ENCODE measurements around the gene RABL3.
A peak's percentile ranks its signal among the peaks of the same experiment; 100 is the strongest.
"Not testable (repeated sequence)": the region's sequence is repeated elsewhere in the genome, so short reads cannot be mapped to it uniquely, and the experiment has no call there.

The RABL3 gene, protein sequence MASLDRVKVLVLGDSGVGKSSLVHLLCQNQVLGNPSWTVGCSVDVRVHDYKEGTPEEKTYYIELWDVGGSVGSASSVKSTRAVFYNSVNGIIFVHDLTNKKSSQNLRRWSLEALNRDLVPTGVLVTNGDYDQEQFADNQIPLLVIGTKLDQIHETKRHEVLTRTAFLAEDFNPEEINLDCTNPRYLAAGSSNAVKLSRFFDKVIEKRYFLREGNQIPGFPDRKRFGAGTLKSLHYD

DNA sequence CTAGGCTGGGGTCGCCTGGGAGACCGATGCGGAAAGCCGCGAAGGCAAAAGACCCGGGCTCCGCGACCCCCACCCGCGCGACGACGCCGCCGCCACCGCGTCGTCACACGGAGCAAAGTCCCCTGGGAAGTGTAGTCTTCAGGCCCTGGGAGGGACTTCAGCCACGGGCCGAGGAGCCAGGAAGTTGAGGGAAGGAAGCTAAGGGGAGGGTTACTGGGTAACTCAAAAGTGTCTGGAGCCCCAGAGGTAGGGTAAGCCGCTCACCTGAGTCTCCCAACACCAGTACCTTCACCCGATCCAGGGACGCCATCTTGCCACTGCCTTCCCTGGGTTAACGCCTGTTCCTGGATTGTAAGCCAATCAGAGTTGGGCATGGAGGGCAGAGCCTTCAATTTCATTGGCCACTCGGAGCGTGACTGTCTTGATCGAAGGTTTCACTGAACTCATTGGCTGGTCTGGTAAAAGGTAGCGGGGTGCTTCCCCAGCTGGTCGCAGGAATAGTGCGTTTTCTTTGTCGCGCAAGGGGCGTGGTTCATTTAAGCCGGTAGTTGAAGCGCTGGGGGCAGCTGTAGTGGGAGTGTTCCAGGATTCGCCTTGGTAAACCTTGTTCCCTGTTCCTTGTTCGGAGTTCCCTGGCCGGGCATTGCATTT, at the start of gene RABL3, which contains the start of gene GTF2E1:
Gene RABL3 (minus strand): TSS at position 319 of the 651 bp plus-strand sequence. CDS start 9 bp downstream, at position 310.
Gene GTF2E1 (plus strand): TSS at position 547 of the 651 bp plus-strand sequence. CDS start 7,809 bp downstream, outside the sequence.
- peaks cover 6 to 12% of the 10 kb centered on the region in 2 donors for H3K4me1 ChIP-seq (ENCODE audit: control insufficient read depth in 2 of 2, insufficient read depth in 2 of 2, low read length in 2 of 2)
- peak within 1 kb of the TSS; percentile 97 for H3K27ac ChIP-seq (ENCODE audit: low read depth in 2 of 2, low read length in 2 of 2)
- H3K9ac ChIP-seq (ENCODE audit: low read depth in 1 of 2, low read length in 2 of 2), result peak within 1 kb of the TSS; percentile 84 to 98
- peaks cover 0 to 7% of the 10 kb centered on the region in 2 donors for H3K36me3 ChIP-seq (ENCODE audit: control insufficient read depth in 2 of 2, insufficient read depth in 2 of 2, low read length in 2 of 2)
- no peaks in the 10 kb centered on the region for H3K27me3 ChIP-seq (ENCODE audit: control insufficient read depth in 2 of 2, insufficient read depth in 2 of 2, low read length in 2 of 2)
- H3K4me3 ChIP-seq (ENCODE audit: low read length in 2 of 2), result peak within 1 kb of the TSS; percentile 99 to 100
- H3K9me3 ChIP-seq (ENCODE audit: control insufficient read depth in 2 of 2, low read length in 2 of 2), result no peaks in the 10 kb centered on the region

DNA sequence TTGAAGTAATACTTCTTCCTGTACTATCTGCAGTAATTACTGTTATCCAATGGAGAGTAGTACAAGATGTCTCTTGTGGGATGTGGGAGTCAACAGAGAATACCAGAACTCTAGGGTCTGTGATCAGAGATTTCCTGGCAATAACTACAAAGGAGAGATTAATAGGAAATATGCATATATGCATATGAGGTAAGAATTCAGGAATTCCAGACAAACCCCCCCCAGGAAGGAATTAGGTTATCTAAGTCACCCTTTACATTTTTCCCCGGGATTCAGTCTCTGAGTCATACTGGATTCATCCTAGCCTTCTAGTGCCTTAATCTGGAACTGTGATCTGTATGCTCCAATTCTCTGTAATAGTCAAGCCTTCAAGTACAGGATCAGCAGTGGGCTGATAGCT, 49.6 kb upstream of the RABL3 start:
- Histone ChIP-seq H3K4me3 (ENCODE audit: low read length in 2 of 2) (no peak overlapping the region), H3K9me3 (ENCODE audit: control insufficient read depth in 2 of 2, low read length in 2 of 2) (no peaks in the 10 kb centered on the region), H3K27ac (ENCODE audit: low read depth in 2 of 2, low read length in 2 of 2) (no peak overlapping the region), H3K9ac (ENCODE audit: low read depth in 1 of 2, low read length in 2 of 2) (no peak overlapping the region), H3K4me1 (ENCODE audit: control insufficient read depth in 2 of 2, insufficient read depth in 2 of 2, low read length in 2 of 2) (peaks cover 0 to 7% of the 10 kb centered on the region in 2 donors), H3K36me3 (ENCODE audit: control insufficient read depth in 2 of 2, insufficient read depth in 2 of 2, low read length in 2 of 2) (no peaks in the 10 kb centered on the region), H3K27me3 (ENCODE audit: control insufficient read depth in 2 of 2, insufficient read depth in 2 of 2, low read length in 2 of 2) (no peaks in the 10 kb centered on the region)

DNA sequence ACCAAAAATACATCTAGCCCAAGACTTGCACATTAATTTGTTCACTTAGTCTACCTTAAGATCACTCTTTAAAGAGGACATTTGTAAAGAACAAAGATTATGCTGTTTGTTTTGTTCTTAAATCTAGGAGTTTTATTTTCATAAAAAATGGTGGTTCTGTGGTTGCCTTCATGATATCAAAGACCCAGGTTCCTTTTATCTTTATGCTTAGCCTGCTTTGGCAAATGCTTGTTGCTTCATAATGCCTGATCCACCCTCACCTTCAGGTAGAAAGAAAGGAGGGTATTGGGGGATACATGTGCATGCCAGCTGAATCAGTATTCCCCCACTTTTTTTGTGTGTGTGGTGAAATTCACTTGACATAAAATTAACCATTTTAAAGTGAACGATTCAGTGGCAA, 48.7 kb upstream of the RABL3 start:
- H3K4me3 ChIP-seq (ENCODE audit: low read length in 2 of 2), result no peak overlapping the region
- H3K36me3 ChIP-seq (ENCODE audit: control insufficient read depth in 2 of 2, insufficient read depth in 2 of 2, low read length in 2 of 2), result no peaks in the 10 kb centered on the region
- H3K9me3 ChIP-seq (ENCODE audit: control insufficient read depth in 2 of 2, low read length in 2 of 2), result no peaks in the 10 kb centered on the region
- no peak overlapping the region for H3K9ac ChIP-seq (ENCODE audit: low read depth in 1 of 2, low read length in 2 of 2)
- no peak overlapping the region for H3K27ac ChIP-seq (ENCODE audit: low read depth in 2 of 2, low read length in 2 of 2)
- no peaks in the 10 kb centered on the region for H3K27me3 ChIP-seq (ENCODE audit: control insufficient read depth in 2 of 2, insufficient read depth in 2 of 2, low read length in 2 of 2)
- H3K4me1 ChIP-seq (ENCODE audit: control insufficient read depth in 2 of 2, insufficient read depth in 2 of 2, low read length in 2 of 2), result no peaks in the 10 kb centered on the region

DNA sequence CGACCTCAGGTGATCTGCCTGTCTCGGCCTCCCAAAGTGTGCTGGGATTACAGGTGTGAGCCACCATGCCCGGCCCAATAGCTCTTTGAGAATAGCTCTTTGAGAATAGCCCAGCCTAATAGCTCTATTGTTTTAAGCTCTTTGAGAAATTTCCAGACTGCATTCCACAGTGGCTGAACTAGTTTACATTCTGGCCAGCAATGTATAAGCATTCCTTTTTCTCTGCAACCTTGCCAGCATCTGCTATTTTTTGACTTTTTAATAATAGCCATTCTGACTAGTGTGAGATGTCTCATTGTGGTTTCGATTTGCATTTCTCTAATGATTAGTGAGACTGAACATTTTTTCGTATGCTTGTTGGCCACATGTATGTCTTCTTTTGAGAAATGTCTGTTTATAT, 43.5 kb upstream of the RABL3 start:
- not testable (repeated sequence) for H3K9me3 ChIP-seq (ENCODE audit: control insufficient read depth in 2 of 2, low read length in 2 of 2); H3K27ac ChIP-seq (ENCODE audit: low read depth in 2 of 2, low read length in 2 of 2); H3K4me3 ChIP-seq (ENCODE audit: low read length in 2 of 2); H3K4me1 ChIP-seq (ENCODE audit: control insufficient read depth in 2 of 2, insufficient read depth in 2 of 2, low read length in 2 of 2); H3K27me3 ChIP-seq (ENCODE audit: control insufficient read depth in 2 of 2, insufficient read depth in 2 of 2, low read length in 2 of 2); H3K9ac ChIP-seq (ENCODE audit: low read depth in 1 of 2, low read length in 2 of 2); H3K36me3 ChIP-seq (ENCODE audit: control insufficient read depth in 2 of 2, insufficient read depth in 2 of 2, low read length in 2 of 2)

DNA sequence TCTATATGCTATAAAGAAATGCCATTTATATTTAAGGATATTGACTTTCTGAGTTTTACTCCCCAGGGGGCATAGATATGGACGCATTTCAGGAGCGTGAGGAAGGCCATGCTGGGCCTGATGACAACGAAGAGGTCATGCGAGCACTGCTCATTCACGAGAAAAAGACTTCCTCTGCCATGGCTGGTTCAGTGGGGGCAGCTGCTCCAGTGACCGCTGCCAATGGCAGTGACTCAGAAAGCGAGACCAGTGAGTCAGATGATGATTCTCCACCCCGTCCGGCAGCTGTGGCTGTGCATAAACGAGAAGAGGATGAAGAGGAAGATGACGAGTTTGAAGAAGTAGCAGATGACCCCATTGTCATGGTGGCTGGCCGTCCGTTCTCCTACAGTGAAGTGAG, 38.7 kb upstream of the RABL3 start:
- peaks cover 24 to 25% of the 10 kb centered on the region in 2 donors for H3K36me3 ChIP-seq (ENCODE audit: control insufficient read depth in 2 of 2, insufficient read depth in 2 of 2, low read length in 2 of 2)
- no peak overlapping the region for H3K27ac ChIP-seq (ENCODE audit: low read depth in 2 of 2, low read length in 2 of 2)
- no peak overlapping the region for H3K9ac ChIP-seq (ENCODE audit: low read depth in 1 of 2, low read length in 2 of 2)
- no peak overlapping the region for H3K4me3 ChIP-seq (ENCODE audit: low read length in 2 of 2)
- H3K4me1 ChIP-seq (ENCODE audit: control insufficient read depth in 2 of 2, insufficient read depth in 2 of 2, low read length in 2 of 2), result no peaks in the 10 kb centered on the region
- H3K27me3 ChIP-seq (ENCODE audit: control insufficient read depth in 2 of 2, insufficient read depth in 2 of 2, low read length in 2 of 2), result no peaks in the 10 kb centered on the region
- no peaks in the 10 kb centered on the region for H3K9me3 ChIP-seq (ENCODE audit: control insufficient read depth in 2 of 2, low read length in 2 of 2)

DNA sequence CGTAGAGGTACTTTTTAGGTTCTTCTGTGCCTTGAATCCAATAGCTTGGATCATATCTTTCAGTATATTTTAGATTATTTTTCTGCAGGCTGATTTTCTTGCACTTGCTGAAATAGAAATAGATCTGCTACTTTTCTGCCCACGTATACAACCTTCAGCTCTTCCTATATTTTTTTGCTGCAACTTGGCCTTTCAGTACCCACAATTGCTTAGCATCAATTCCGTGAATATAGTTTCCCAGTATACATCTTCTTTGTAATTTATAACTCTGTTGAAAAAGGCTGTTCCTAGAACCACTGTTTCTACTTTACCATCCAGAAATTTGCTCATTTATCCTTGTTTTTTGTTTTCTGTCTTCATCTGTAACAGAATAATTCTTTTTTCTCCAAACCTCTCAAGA, 36.5 kb upstream of the RABL3 start:
- no peak overlapping the region for H3K4me3 ChIP-seq (ENCODE audit: low read length in 2 of 2)
- H3K27ac ChIP-seq (ENCODE audit: low read depth in 2 of 2, low read length in 2 of 2), result no peak overlapping the region
- H3K9me3 ChIP-seq (ENCODE audit: control insufficient read depth in 2 of 2, low read length in 2 of 2), result no peaks in the 10 kb centered on the region
- H3K36me3 ChIP-seq (ENCODE audit: control insufficient read depth in 2 of 2, insufficient read depth in 2 of 2, low read length in 2 of 2), result peaks cover 24 to 25% of the 10 kb centered on the region in 2 donors
- H3K4me1 ChIP-seq (ENCODE audit: control insufficient read depth in 2 of 2, insufficient read depth in 2 of 2, low read length in 2 of 2), result no peaks in the 10 kb centered on the region
- H3K27me3 ChIP-seq (ENCODE audit: control insufficient read depth in 2 of 2, insufficient read depth in 2 of 2, low read length in 2 of 2), result no peaks in the 10 kb centered on the region
- H3K9ac ChIP-seq (ENCODE audit: low read depth in 1 of 2, low read length in 2 of 2), result no peak overlapping the region

DNA sequence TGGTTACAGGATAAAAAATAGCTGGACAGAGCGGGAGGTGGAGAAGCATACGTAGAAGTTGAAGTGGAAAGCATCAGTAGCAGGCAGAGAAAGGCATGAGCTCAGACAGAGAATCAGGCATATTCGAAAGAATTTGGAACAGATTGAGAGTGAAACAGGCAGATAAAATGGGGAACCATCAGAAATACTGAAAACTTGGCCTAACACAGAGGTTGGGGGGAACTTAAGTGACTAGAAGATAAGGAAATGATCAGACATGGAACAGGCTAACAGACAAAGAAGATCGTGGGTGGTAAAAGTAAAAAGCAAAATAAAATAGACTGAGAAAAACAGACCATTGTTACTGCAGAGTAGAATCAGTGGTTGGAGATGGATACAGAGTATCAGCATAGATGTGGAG, 33.1 kb upstream of the RABL3 start:
- H3K27me3 ChIP-seq (ENCODE audit: control insufficient read depth in 2 of 2, insufficient read depth in 2 of 2, low read length in 2 of 2), result no peaks in the 10 kb centered on the region
- no peaks in the 10 kb centered on the region for H3K9me3 ChIP-seq (ENCODE audit: control insufficient read depth in 2 of 2, low read length in 2 of 2)
- no peaks in the 10 kb centered on the region for H3K4me1 ChIP-seq (ENCODE audit: control insufficient read depth in 2 of 2, insufficient read depth in 2 of 2, low read length in 2 of 2)
- no peak overlapping the region for H3K27ac ChIP-seq (ENCODE audit: low read depth in 2 of 2, low read length in 2 of 2)
- peaks cover 27 to 29% of the 10 kb centered on the region in 2 donors for H3K36me3 ChIP-seq (ENCODE audit: control insufficient read depth in 2 of 2, insufficient read depth in 2 of 2, low read length in 2 of 2)
- no peak overlapping the region for H3K9ac ChIP-seq (ENCODE audit: low read depth in 1 of 2, low read length in 2 of 2)
- no peak overlapping the region for H3K4me3 ChIP-seq (ENCODE audit: low read length in 2 of 2)

DNA sequence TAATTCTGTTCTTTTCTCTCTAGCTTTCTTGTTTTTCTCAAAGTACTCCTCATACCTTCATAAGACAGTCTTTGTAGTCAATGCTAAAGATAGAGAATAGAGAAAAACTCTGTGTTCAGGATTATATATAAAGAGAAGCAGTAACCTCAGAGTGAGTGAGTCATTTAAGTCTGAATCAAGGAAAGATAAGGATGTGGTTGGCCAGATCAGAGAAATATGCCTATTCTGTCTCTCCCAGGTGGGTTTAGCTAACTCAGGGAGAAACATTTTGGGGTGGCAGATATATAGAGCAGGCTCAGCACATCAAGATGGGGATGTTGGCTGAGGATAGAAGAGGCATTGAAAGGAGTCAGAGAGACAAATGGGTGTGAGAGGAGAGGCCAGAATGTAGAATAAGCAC, 31.6 kb upstream of the RABL3 start:
- Histone ChIP-seq H3K36me3 (ENCODE audit: control insufficient read depth in 2 of 2, insufficient read depth in 2 of 2, low read length in 2 of 2) (peaks cover 23 to 26% of the 10 kb centered on the region in 2 donors), H3K9me3 (ENCODE audit: control insufficient read depth in 2 of 2, low read length in 2 of 2) (no peaks in the 10 kb centered on the region), H3K27me3 (ENCODE audit: control insufficient read depth in 2 of 2, insufficient read depth in 2 of 2, low read length in 2 of 2) (no peaks in the 10 kb centered on the region), H3K27ac (ENCODE audit: low read depth in 2 of 2, low read length in 2 of 2) (no peak overlapping the region), H3K4me3 (ENCODE audit: low read length in 2 of 2) (no peak overlapping the region), H3K9ac (ENCODE audit: low read depth in 1 of 2, low read length in 2 of 2) (no peak overlapping the region), H3K4me1 (ENCODE audit: control insufficient read depth in 2 of 2, insufficient read depth in 2 of 2, low read length in 2 of 2) (no peaks in the 10 kb centered on the region)

DNA sequence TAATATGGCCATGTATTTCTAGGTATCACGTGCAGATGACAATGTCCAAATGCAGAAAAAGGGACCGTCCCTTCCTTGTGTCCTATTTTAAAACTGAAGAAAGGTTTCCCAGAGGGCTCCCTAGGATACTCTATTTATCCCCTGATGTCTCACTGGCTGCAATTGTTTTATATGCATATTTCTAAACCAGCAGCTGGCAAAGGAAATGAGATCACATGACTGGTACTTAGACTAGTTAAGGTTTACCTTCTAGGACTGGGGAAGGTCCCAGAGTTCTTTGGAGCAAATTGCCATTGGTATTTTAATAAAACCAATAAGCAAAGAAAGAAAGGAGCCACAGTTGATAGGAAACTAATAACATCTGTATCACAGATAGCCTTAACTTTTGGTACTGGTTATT, 29.8 kb upstream of the RABL3 start:
- Histone ChIP-seq H3K36me3 (ENCODE audit: control insufficient read depth in 2 of 2, insufficient read depth in 2 of 2, low read length in 2 of 2) (peaks cover 18 to 24% of the 10 kb centered on the region in 2 donors), H3K27me3 (ENCODE audit: control insufficient read depth in 2 of 2, insufficient read depth in 2 of 2, low read length in 2 of 2) (no peaks in the 10 kb centered on the region), H3K9ac (ENCODE audit: low read depth in 1 of 2, low read length in 2 of 2) (no peak overlapping the region), H3K9me3 (ENCODE audit: control insufficient read depth in 2 of 2, low read length in 2 of 2) (no peaks in the 10 kb centered on the region), H3K4me3 (ENCODE audit: low read length in 2 of 2) (no peak overlapping the region), H3K27ac (ENCODE audit: low read depth in 2 of 2, low read length in 2 of 2) (no peak overlapping the region), H3K4me1 (ENCODE audit: control insufficient read depth in 2 of 2, insufficient read depth in 2 of 2, low read length in 2 of 2) (peaks cover 0 to 4% of the 10 kb centered on the region in 2 donors)

DNA sequence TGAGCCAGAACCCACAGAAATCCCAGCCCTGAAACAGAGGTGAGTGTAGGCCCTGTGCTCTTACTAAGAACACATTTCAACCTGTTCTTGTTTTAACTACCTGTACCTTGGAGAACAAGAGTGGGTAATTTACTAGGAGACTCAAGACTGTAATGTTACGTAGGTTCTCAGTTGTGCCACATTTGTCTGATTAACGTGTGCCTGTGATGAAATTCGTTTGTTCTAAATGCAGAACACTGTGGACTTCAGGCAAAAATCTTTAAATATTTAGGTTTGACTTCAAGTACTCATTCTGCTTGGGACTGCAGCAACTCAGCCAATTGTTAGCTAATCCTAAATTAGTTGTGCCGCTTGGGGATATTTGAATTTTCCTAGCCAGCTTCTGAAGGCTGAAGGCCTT, 28.6 kb upstream of the RABL3 start:
- H3K36me3 ChIP-seq (ENCODE audit: control insufficient read depth in 2 of 2, insufficient read depth in 2 of 2, low read length in 2 of 2), result peaks cover 11 to 14% of the 10 kb centered on the region in 2 donors
- no peak overlapping the region for H3K4me3 ChIP-seq (ENCODE audit: low read length in 2 of 2)
- H3K27ac ChIP-seq (ENCODE audit: low read depth in 2 of 2, low read length in 2 of 2), result peak overlapping the region in 1 of 2 donors; percentile 21
- no peaks in the 10 kb centered on the region for H3K27me3 ChIP-seq (ENCODE audit: control insufficient read depth in 2 of 2, insufficient read depth in 2 of 2, low read length in 2 of 2)
- H3K4me1 ChIP-seq (ENCODE audit: control insufficient read depth in 2 of 2, insufficient read depth in 2 of 2, low read length in 2 of 2), result peaks cover 0 to 9% of the 10 kb centered on the region in 2 donors
- no peak overlapping the region for H3K9ac ChIP-seq (ENCODE audit: low read depth in 1 of 2, low read length in 2 of 2)
- H3K9me3 ChIP-seq (ENCODE audit: control insufficient read depth in 2 of 2, low read length in 2 of 2), result no peaks in the 10 kb centered on the region
